MM.1S (cell line): ENCODE measurements around the gene TGFBR3L.
"Not testable (repeated sequence)": the region's sequence is repeated elsewhere in the genome, so short reads cannot be mapped to it uniquely, and the experiment has no call there.

ENCODE experiments used
- EZH2 ChIP-seq: fragments of 300-600 bp; sonication (generic); optimal IDR thresholded peaks from 2 replicates; pipeline ENCODE3; 2017; ENCODE audit warnings: low read depth, mild to moderate bottlenecking, antibody characterized with exemption, low read length, mixed read lengths
- EZH2phosphoT487 ChIP-seq: fragments of 300-600 bp; sonication (generic); IDR thresholded peaks from 2 replicates; pipeline ENCODE4 v1.6.1; 2018; ENCODE audit warnings: antibody characterized with exemption, low read length
- TF ChIP-seq, protein P1 (sequence below): fragments of 300-600 bp; sonication (generic); IDR thresholded peaks from 2 replicates; pipeline ENCODE4 v1.5.1; 2016; ENCODE audit warnings: antibody characterized with exemption, low read length, mixed read lengths

GRCh38 chr19:7961082-7961481, 46.5 kb downstream of the TGFBR3L start:
- TF ChIP-seq, protein P1, sequence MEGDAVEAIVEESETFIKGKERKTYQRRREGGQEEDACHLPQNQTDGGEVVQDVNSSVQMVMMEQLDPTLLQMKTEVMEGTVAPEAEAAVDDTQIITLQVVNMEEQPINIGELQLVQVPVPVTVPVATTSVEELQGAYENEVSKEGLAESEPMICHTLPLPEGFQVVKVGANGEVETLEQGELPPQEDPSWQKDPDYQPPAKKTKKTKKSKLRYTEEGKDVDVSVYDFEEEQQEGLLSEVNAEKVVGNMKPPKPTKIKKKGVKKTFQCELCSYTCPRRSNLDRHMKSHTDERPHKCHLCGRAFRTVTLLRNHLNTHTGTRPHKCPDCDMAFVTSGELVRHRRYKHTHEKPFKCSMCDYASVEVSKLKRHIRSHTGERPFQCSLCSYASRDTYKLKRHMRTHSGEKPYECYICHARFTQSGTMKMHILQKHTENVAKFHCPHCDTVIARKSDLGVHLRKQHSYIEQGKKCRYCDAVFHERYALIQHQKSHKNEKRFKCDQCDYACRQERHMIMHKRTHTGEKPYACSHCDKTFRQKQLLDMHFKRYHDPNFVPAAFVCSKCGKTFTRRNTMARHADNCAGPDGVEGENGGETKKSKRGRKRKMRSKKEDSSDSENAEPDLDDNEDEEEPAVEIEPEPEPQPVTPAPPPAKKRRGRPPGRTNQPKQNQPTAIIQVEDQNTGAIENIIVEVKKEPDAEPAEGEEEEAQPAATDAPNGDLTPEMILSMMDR = not testable (repeated sequence)
- not testable (repeated sequence) for TF ChIP-seq EZH2, EZH2phosphoT487
